ENCODE measurements around the gene NR5A2.

DNA sequence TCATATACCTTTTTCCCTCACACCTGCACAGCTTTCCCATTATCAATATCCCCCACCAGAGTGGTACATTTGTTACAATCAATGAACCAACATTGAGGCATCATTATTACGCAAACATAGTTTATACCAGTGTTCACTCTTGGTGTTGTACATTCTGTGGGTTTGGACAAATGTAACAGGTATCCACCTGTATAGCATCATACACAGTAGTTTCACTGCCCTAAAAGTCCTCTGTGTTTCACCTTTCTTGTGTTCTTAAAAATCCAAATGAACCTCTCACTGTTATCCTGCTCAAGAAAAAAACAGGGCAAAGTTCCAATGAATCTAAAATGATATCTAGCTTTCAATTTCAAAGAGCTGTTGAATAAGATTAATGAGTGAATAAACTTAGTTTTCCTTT lies 45.9 kb upstream of the NR5A2 start:
- TF ChIP-seq CTCF (IDR thresholded peaks at IDR 0.05 in 4 of 5, conservative IDR thresholded peaks at IDR 0.05 in 1 of 5) (no peak), POLR2A (IDR thresholded peaks at IDR 0.05) (no peak)

Data from gastrocnemius medialis (tissue), 4 donors.